DMS53 (cell line): ENCODE data around the gene MPDU1.
A peak's percentile ranks its signal among the peaks of the same experiment; 100 is the strongest.

Experiments
- DNase-seq: peaks from one replicate; lab custom pipeline; 2025; lab: John Stamatoyannopoulos, UW

MPDU1 gene

DNA sequence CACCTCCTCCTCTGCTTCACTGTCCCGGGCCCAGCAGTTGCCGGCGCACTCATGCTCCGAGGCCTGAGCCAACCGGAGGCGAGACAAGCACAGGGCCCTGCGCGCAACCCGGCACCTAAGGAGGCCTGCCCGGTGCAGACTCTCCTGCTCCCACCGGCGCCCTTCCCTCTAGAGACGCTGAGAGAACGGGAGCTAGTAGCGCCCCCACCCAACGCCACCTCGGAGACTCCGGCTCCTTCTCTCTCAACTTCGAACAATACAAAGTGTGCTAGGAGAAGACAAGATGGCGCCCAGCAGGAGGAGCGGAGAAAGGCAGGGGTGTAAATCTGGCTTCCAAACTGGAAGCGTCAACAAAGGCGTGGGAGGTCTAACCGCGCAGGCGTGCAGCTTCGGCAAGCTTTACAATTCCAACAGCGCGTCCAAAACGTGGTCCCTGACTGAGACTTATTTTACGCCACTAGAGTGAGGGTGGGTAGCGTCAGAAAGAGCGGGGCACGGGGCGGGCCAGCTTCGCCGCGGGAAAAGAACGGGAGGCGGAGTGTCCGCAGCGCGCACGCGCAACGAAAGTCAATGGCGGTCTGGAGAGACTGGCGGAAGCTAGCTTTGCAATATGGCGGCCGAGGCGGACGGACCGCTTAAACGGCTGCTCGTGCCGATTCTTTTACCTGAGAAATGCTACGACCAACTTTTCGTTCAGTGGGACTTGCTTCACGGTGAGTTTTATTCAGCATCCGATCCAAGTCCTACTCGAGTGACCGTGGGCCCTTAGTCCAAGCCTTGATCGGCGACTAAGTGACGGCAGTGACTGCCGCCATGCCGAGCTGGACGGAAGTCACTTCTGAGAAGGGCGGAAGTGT, at the start of gene MPDU1:
MPDU1 (plus strand) TSS at position 600 of the 857 bp plus-strand sequence; CDS start at position 611, 11 bp downstream.
- peak; percentile 99 for DNase-seq

DNA sequence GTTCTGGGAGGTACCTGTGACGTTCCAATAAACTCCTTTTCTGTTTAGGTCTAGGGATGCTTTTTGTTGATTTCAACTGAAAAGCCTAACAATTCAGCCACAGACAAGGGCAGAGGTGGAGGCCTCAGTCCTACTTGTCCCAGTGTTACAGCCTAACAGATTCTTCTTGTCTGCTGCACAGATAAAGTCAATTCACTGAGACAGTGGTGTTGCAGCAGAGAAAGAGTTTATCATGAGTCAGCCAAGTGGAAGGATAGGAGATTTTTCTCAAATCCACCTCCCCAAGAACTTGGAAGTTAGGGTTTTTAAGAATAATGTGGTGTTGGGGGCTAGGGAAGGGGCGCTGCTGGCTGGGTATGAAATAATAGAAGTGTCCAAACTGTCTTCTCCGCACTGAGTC, 45.6 kb upstream of the MPDU1 start:
- DNase-seq, result no peak

DNA sequence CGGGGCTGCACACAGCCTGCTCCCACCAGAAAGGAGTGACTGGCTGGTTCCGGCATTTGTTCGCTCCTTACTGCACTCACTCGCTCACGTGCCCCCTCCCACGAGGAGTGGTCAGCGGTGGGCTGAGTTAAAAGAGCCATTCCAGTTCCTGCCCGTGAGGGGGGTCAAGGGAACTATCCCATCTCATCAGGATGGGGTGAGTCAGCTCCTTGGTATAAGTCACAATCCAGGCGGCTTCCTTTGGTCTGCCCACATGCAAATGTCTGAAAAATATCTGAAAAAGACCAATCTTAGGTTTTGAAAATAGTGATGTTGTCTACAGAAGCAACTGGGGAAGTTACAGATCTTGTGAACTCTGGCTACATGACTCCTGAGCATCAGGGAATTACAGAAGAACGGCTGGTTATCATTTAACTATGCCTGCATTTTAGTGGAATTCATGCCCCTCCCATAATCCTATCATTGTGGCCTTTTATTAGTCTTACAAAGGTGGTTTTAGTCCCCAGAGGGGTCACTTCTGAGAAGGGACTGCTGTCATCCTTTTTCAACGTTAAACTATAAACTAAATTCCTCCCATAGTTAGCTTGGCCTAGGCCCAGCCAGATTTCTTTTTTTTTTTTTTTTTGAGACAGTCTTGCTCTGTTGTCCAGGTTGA, 44.6 kb upstream of the MPDU1 start:
- DNase-seq, result no peak

DNA sequence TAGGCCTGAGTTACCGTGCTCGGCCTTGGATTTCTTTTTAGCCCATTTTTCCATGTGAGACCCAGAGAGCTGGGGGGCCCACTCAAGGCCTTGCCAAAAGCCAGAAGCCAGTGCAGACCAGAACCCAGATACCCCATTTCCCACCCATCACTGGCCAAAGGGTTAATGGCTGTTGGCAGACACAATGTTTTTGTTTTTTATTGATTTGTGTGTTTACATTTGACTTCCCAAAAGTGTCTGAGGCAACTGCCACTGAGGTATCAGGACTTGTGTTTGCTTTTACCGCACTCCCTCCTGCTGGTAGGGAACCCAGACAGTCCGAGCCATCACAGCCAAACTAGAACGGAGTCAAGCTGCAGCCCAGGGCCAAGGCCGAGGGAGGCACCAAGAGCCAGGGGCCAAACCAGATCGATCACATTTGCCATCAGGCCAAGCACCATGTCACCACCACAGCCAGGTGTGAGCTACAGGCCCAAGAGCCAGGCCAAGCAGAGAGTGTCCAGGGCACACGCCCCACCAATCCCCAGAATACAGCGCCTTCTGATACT, 42.5 kb upstream of the MPDU1 start:
- DNase-seq, result no peak

DNA sequence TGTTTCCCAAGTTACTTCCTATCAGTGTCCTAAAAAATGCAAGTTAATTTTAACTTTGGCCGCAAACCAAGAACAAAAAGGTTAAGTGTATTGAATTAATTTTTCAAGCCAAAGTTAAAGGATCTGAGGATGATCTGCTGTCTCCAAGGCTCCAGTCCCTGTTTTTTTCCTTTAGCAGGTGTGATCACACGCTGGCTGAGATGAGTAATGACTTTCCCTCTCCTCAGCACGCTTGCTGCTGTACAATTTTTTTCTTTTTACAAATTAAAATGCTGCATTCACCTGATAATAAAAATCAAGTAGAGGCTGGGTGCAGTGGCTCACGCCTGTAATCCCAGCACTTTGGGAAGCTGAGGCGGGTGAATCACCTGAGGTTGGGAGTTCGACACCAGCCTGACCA, 38.7 kb upstream of the MPDU1 start:
- DNase-seq, result no peak

DNA sequence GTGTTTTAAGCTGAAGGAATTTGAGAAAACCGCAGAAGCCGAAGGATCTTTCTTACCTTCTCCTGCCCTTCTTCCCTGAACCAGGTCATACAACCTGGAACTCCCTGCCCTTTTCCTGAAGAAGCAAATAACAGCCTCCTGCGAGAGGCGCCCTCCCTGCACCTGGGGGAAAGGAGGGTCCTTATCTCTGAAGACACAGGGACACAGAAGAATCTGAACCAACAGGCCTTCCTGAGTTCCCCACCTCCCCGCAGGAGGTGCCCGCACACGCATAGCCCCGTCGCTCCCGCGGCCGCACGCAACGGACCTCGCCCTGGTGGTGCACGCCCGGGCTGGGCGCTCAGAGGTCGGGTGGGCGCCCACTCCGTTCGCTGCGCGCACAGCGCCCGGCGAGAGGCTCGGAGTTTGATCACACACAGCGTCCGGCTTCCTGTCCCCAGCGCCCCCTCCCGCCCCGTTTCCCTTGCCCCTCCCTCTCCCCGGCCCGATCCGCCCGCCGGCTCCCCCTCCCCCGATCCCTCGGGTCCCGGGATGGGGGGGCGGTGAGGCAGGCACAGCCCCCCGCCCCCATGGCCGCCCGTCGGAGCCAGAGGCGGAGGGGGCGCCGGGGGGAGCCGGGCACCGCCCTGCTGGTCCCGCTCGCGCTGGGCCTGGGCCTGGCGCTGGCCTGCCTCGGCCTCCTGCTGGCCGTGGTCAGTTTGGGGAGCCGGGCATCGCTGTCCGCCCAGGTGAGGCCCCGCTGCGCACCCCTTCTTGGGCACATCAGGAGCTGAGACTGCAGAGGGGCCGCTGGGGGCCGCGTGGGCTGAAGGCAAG, 34.9 kb upstream of the MPDU1 start, which contains the start of gene TNFSF12:
TNFSF12 (plus strand) TSS at position 474 of the 816 bp plus-strand sequence; CDS start at position 570, 96 bp downstream.
- DNase-seq, result peak; percentile 68

DNA sequence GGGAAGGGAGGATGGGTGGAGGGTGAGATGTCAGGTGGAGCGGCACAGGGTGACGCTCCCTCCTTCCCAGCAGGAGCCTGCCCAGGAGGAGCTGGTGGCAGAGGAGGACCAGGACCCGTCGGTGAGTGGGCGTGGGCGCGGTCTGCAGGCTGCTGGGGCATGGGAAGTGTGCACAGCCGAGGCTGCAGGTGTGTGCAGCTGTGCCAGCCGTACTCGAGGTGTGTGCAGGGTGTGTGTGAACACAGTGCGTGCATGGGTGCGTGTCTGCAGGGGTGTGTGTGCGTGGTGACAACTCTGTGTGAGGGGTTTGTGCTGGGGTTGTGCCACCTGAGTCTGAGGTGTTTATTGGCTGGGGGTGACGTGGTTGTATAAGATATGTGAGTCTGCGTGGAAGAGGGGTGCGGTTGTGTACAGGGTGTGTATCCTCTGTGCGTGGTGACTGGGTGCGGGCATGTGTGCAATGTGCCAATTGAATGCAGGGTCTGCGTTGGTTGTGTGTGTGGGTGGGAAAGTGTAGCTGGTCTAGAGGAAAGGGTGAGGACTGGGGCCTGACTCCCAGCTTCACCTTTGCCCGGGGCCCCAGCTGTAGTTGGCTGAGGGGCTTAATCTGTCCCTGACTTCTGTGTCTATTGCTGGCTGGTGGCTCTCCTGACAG, 34.1 kb upstream of the MPDU1 start:
- DNase-seq, result peak; percentile 62

DNA sequence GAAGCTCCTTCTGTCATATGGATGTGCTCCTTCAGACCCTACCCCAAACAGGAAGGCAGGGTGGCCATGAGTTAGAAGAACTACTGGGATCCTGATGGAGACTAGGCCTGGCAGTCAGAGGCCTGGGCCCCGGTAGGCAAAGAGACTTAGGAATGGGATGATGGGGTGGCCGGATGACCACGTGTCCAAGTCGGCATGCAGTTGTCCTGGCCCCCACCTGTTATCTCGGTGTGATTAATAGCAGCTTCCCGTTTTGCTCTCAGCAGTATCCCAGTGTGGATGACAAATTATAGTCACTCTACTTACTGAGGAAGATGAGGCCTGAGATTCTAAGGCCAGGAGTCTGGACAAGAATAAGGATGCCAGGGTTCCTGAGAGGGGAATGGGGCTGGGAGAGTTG, 33.3 kb upstream of the MPDU1 start:
- no peak for DNase-seq

DNA sequence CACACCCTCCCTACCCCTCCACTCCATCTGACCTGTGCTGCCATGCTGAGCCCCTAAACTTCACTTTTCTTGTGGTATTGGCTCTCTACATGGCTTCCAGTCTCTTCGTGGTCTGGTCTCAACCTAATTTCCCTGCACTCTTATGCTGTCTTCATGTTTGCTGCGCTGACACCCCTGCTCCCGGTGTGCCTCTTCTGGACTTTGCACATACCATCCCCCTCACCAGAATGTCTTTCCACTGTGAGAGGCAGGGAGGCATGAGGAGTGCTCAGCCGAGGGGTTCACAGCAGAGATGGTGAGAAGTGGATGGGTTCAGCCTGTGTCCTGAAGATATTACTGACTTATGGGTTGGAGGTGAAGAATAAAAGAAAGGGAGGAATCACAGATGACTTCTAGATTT, 32.3 kb upstream of the MPDU1 start:
- DNase-seq, result no peak

DNA sequence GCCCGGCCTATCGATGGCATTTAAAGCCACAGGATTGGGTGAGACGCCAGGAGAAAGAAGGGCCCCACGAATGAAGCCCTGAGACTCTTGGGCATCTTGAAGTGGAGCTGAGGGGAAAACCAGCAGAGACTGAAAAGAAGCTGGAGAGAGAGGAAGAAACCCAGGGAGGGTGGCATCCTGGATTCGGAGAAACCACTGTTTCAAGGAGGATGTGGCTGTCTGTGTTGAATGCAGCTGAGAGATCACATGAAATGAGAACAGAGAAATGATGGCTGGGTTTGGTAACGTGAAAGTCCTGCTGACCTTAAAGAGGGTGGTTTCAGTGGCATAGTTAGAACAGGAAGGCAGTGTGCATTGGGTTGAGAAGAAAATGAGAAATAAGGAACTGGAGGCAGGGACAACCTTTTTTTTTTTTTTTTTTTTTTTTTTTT, 31.0 kb upstream of the MPDU1 start:
- no peak for DNase-seq

DNA sequence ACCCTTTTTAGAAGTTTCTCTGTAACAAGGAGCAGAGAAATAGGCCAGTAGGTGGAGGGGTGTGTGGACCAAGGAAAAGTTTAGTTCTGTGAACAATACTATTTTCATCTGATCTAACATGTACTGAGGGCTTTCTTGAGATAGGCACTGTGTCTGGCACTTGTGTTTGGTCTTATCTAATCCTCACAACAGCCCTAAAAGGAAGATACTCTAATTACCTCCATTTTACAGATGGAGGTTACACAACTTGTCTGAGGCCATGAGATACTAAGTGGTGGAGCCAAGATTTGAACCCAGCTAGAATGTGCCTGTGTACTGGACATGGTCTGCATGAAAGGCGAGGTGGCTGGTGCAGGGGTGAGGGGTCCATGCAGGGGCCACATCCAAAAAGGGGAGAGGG, 30.3 kb upstream of the MPDU1 start:
- no peak for DNase-seq

DNA sequence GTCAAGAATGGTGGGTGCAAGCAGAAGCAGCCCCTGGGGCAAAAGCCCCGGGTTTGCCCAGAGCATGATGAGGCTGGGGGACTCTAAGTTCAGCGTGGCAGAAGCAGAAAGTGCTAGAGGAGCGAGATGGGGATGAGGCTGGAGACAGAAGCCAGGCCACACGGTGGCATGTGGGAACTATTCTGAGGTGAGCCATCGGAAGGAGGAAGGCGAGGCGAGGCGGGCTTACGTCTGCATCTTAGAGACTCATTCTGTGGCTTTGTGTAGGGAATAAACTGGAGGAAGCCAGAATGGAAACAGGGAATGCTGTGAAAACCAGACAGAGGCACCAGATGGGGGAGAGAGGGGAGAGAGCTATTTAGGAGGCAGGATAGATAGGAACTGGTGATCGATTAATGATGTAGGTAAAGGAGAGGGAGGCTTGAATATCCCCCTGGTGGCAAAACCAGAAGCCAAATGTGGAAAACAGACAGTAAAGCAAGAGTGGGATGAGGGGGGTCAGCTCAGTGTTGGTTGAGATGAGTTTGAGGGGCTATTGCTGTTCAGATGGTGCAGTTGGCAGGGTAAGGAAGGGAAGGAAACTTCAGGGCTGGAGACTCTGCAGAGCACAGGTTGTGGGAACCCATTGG, 28.2 kb upstream of the MPDU1 start:
- no peak for DNase-seq

DNA sequence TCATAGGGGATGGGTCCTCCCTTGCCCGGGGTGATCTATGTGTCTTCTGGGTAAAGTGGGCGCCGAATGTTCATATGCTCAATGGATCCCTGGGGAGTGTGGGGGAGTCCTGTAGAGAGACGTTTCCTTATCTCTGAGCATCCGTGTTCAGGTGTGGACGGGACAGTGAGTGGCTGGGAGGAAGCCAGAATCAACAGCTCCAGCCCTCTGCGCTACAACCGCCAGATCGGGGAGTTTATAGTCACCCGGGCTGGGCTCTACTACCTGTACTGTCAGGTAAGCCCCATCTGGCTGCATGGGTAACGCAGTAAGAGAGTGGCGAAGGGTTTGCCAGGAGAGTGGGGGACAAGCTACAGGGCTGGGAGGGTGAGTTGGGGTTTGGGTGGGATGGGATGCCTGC, 27.0 kb upstream of the MPDU1 start:
- DNase-seq, result no peak

DNA sequence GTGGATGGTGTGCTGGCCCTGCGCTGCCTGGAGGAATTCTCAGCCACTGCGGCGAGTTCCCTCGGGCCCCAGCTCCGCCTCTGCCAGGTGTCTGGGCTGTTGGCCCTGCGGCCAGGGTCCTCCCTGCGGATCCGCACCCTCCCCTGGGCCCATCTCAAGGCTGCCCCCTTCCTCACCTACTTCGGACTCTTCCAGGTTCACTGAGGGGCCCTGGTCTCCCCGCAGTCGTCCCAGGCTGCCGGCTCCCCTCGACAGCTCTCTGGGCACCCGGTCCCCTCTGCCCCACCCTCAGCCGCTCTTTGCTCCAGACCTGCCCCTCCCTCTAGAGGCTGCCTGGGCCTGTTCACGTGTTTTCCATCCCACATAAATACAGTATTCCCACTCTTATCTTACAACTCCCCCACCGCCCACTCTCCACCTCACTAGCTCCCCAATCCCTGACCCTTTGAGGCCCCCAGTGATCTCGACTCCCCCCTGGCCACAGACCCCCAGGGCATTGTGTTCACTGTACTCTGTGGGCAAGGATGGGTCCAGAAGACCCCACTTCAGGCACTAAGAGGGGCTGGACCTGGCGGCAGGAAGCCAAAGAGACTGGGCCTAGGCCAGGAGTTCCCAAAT, 26.4 kb upstream of the MPDU1 start:
- no peak for DNase-seq

DNA sequence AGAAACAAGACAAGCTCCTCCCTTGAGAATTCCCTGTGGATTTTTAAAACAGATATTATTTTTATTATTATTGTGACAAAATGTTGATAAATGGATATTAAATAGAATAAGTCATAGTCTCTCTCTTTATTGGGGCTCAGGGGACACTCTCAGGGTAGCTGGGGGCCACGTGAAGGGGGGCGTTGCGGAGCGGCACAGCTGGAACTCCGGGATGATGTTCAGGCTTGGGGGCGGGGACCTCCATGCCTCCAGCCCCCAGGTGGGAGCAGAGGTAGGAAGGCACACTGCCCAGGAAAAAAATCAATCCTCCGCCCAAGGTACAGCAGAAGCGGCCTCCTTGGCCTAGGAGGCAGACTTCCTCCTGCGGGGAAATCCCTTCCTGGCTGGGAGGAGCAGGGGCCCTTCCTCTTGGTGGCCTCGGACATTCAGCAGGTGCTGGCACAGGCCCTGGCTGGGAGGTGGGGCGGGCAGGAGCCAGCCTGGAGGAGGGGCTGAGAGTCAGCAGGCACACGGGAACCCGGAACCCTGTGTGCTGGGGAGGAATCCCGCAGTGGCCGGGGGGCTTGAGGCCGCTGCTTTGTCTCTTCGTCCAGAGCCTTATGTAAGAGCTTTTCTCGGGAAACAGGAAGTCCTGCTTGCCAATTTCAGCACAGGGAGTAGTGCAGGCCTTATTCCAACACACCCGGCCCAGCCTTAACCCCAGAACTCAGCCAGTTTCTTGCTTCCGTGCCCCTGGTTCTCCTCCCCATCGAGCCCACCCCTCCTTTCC, 25.7 kb upstream of the MPDU1 start:
- peak; percentile 97 for DNase-seq

DNA sequence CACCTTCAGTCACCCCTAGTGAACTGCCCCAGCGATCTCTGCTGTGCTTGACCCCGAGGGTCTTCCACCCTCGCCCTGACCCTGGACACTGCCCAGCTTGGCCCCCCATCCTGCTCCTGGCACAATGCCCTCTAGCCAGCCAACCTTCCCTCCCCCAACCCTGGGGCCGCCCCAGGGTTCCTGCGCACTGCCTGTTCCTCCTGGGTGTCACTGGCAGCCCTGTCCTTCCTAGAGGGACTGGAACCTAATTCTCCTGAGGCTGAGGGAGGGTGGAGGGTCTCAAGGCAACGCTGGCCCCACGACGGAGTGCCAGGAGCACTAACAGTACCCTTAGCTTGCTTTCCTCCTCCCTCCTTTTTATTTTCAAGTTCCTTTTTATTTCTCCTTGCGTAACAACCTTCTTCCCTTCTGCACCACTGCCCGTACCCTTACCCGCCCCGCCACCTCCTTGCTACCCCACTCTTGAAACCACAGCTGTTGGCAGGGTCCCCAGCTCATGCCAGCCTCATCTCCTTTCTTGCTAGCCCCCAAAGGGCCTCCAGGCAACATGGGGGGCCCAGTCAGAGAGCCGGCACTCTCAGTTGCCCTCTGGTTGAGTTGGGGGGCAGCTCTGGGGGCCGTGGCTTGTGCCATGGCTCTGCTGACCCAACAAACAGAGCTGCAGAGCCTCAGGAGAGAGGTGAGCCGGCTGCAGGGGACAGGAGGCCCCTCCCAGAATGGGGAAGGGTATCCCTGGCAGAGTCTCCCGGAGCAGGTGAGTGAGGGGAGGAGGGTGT, 24.9 kb upstream of the MPDU1 start, which contains the start of gene TNFSF13:
TNFSF13 (plus strand) TSS at position 207 of the 776 bp plus-strand sequence; CDS start at position 497, 290 bp downstream.
- DNase-seq, result peak; percentile 63

DNA sequence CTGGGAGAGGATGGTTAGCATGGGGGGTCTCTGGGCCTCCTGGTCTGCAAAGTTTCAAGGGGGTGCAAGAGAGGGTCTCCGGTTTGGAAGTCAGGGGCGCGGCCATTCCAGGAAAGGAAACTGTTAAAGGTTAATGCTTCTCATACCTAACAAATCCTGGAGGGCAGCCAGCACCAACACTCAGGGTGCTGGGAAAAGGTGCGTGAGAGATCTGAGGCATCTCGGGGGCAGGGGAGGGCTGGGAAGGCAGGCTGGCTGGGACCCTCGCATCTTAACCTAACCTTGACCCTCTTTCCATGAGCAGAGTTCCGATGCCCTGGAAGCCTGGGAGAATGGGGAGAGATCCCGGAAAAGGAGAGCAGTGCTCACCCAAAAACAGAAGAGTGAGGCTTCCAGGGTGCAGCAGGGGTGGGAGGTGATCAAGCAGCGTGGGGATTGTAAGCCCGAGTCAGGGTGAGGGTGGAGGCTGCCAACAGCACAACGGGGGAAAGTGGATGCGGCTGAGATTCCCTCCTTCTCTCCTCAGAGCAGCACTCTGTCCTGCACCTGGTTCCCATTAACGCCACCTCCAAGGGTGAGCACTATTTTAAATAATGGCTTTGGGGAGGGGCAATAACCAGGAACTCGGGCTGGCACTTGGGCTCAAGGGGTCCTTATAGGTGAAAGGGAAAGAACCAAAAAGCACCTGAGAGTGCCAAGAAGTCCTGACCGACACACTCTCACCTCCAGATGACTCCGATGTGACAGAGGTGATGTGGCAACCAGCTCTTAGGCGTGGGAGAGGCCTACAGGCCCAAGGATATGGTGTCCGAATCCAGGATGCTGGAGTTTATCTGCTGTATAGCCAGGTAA, 24.1 kb upstream of the MPDU1 start:
- DNase-seq, result peak; percentile 45
